H1 (cell line): ENCODE results near the gene TMEM108. TPM values are rescaled to one million over a fixed set of nuclear protein-coding genes. Genes with fewer than 3 reads are reported as not detected.

Experiments
- CTCF ChIA-PET: fragments of 300-600 bp; sonication (Branson Sonifier 250); formaldehyde crosslinking; loops from one replicate; lab custom pipeline; 2021; ENCODE audit not compliant: partially characterized antibody; lab: Charles Lee
- POLR2A ChIA-PET: fragments of 300-600 bp; sonication (Branson Sonifier 250); formaldehyde crosslinking; loops from one replicate; lab custom pipeline; 2021; ENCODE audit warnings: inconsistent platforms; ENCODE audit not compliant: partially characterized antibody; lab: Charles Lee
- DNase-seq, 2 experiments: peaks; one replicate each; pipeline versions ENCODE4 v3.0.0 to v3.0.0-alpha.2; 2010 to 2022; ENCODE audit warnings: low spot score in 2 of 2, low read depth in 1 of 2, mixed read lengths in 1 of 2
- FAIRE-seq: peaks from 2 replicates; lab custom pipeline; 2011; peaks lifted over from hg19 to GRCh38; lab: Jason Lieb, UNC
- H2AFZ ChIP-seq: 2 replicates; pipeline ENCODE4 v1.8.1; 2012; ENCODE audit warnings: low read length, inconsistent platforms
- H2AK5ac ChIP-seq: 2 replicates; pipeline ENCODE4 v1.6.1; 2013; ENCODE audit warnings: low read depth, low read length
- H2BK120ac ChIP-seq: replicated peaks from 2 replicates; pipeline ENCODE3; 2013; ENCODE audit warnings: low read depth, low read length, inconsistent platforms
- H2BK12ac ChIP-seq: 2 replicates; pipeline ENCODE4 v1.6.1; 2013; ENCODE audit warnings: low read depth, low read length
- H2BK15ac ChIP-seq: 2 replicates; pipeline ENCODE4 v1.6.1; 2013; ENCODE audit warnings: low read length
- H2BK20ac ChIP-seq: 2 replicates; pipeline ENCODE4 v1.6.1; 2013; ENCODE audit warnings: low read length
- H2BK5ac ChIP-seq: 2 replicates; pipeline ENCODE4 v1.6.1; 2013; ENCODE audit warnings: low read depth, low read length
- H3K14ac ChIP-seq: 2 replicates; pipeline ENCODE4 v1.6.1; 2013; ENCODE audit warnings: inconsistent platforms; ENCODE audit not compliant: insufficient read length
- H3K18ac ChIP-seq: 2 replicates; pipeline ENCODE4 v1.6.1; 2013; ENCODE audit warnings: low read length; ENCODE audit errors: extremely low read depth
- H3K23ac ChIP-seq: 2 replicates; pipeline ENCODE4 v1.6.1; 2013; ENCODE audit warnings: inconsistent platforms; ENCODE audit not compliant: insufficient read length
- H3K23me2 ChIP-seq: 2 replicates; pipeline ENCODE4 v1.6.1; 2013; ENCODE audit warnings: low read depth, low read length
- H3K27ac ChIP-seq: 2 replicates; pipeline ENCODE4 v1.6.1; 2011; ENCODE audit warnings: low read depth, low read length, inconsistent platforms
- H3K27me3 ChIP-seq, 4 experiments: replicated peaks in 1 of 4; 1 replicate in 1 of 4; 2 replicates in 3 of 4; pipeline versions ENCODE4 v1.6.1 to v1.8.1; 2011 to 2013; ENCODE audit warnings: low read length in 3 of 4, mild to moderate bottlenecking in 3 of 4, inconsistent platforms in 2 of 4, mixed read lengths in 2 of 4, moderate library complexity in 1 of 4; ENCODE audit not compliant: control insufficient read depth in 3 of 4, insufficient read depth in 3 of 4; ENCODE audit errors: extremely low read depth in 1 of 4
- H3K36me3 ChIP-seq, 4 experiments: 2 replicates each; pipeline versions ENCODE4 v1.6.1 to v1.8.1; 2011 to 2013; ENCODE audit warnings: mild to moderate bottlenecking in 4 of 4, low read length in 3 of 4, moderate library complexity in 2 of 4, control low read depth in 1 of 4, inconsistent platforms in 1 of 4; ENCODE audit not compliant: insufficient read depth in 4 of 4, control insufficient read depth in 2 of 4
- H3K4ac ChIP-seq: replicated peaks from 2 replicates; pipeline ENCODE3; 2013; ENCODE audit warnings: low read length, low read depth, mixed read lengths, inconsistent platforms; ENCODE audit not compliant: insufficient read length
- H3K4me1 ChIP-seq, 4 experiments: replicated peaks in 1 of 4; 1 replicate in 1 of 4; 2 replicates in 3 of 4; pipeline versions ENCODE4 v1.6.1 to v1.8.1; 2011 to 2013; ENCODE audit warnings: low read length in 3 of 4, inconsistent platforms in 2 of 4, mixed read lengths in 1 of 4; ENCODE audit not compliant: insufficient read depth in 4 of 4, control insufficient read depth in 3 of 4
- H3K4me2 ChIP-seq, 2 experiments: 2 replicates each; pipeline versions ENCODE4 v1.6.1 to v1.8.1; 2011 to 2013; ENCODE audit warnings: low read depth in 2 of 2, low read length in 2 of 2, control low read depth in 1 of 2, inconsistent platforms in 1 of 2, mild to moderate bottlenecking in 1 of 2; ENCODE audit not compliant: insufficient read depth in 1 of 2
- H3K4me3 ChIP-seq, 4 experiments: fragments of 200-600, 300-600 bp in 1 of 4; sonication (generic), shearing (Covaris generic), sonication (Bioruptor Twin) in 1 of 4; 2 replicates each; pipeline versions ENCODE4 v1.5.1 to v1.8.1; 2011 to 2016; ENCODE audit warnings: low read length in 4 of 4, low read depth in 3 of 4, control low read depth in 2 of 4, inconsistent platforms in 2 of 4, mild to moderate bottlenecking in 2 of 4, mixed read lengths in 1 of 4, moderate library complexity in 1 of 4; ENCODE audit not compliant: insufficient read depth in 2 of 4; ENCODE audit errors: extremely low read depth in 1 of 4
- H3K56ac ChIP-seq: replicated peaks from 2 replicates; pipeline ENCODE3; 2013; ENCODE audit warnings: low read depth, mild to moderate bottlenecking, mixed read lengths, low read length, inconsistent platforms; ENCODE audit not compliant: insufficient read length
- H3K79me1 ChIP-seq: 2 replicates; pipeline ENCODE4 v1.6.1; 2013; ENCODE audit warnings: low read depth, low read length, control low read depth
- H3K79me2 ChIP-seq, 2 experiments: 2 replicates each; pipeline versions ENCODE4 v1.6.1 to v1.8.1; 2012 to 2013; ENCODE audit warnings: low read length in 2 of 2, mild to moderate bottlenecking in 2 of 2, inconsistent platforms in 1 of 2; ENCODE audit not compliant: insufficient read depth in 2 of 2, control insufficient read depth in 1 of 2
- H3K9ac ChIP-seq, 4 experiments: replicated peaks in 1 of 4; 1 replicate in 1 of 4; 2 replicates in 3 of 4; pipeline versions ENCODE4 v1.6.1 to v1.8.1; 2011 to 2013; ENCODE audit warnings: low read depth in 3 of 4, low read length in 3 of 4, control low read depth in 2 of 4, mild to moderate bottlenecking in 2 of 4, moderate library complexity in 2 of 4, inconsistent platforms in 1 of 4; ENCODE audit errors: extremely low read depth in 1 of 4
- H3K9me3 ChIP-seq, 2 experiments: 2 replicates each; pipeline versions ENCODE4 v1.6.1 to v1.8.1; 2012 to 2013; ENCODE audit warnings: mild to moderate bottlenecking in 2 of 2, moderate library complexity in 2 of 2, control low read depth in 1 of 2, inconsistent platforms in 1 of 2, low read depth in 1 of 2, low read length in 1 of 2, mixed read lengths in 1 of 2; ENCODE audit not compliant: insufficient read depth in 2 of 2
- H4K20me1 ChIP-seq, 2 experiments: replicated peaks in 1 of 2; 2 replicates each; pipeline versions ENCODE3 to v1.8.1; 2011 to 2013; ENCODE audit warnings: inconsistent platforms in 2 of 2, low read length in 2 of 2, mild to moderate bottlenecking in 1 of 2; ENCODE audit not compliant: insufficient read depth in 2 of 2, control insufficient read depth in 1 of 2
- H4K5ac ChIP-seq: 2 replicates; pipeline ENCODE4 v1.6.1; 2013; ENCODE audit warnings: low read length, low read depth, mixed read lengths, inconsistent platforms; ENCODE audit not compliant: insufficient read length
- H4K8ac ChIP-seq: 2 replicates; pipeline ENCODE4 v1.8.0; 2013; ENCODE audit warnings: mild to moderate bottlenecking, moderate library complexity, low read length, inconsistent platforms; ENCODE audit not compliant: insufficient read depth; ENCODE audit errors: extremely low read depth
- H4K91ac ChIP-seq: replicated peaks from 2 replicates; pipeline ENCODE3; 2013; ENCODE audit warnings: low read length, mixed read lengths, inconsistent platforms; ENCODE audit not compliant: insufficient read length
- BACH1 ChIP-seq: IDR thresholded peaks from 2 replicates; pipeline ENCODE4 v1.6.1; 2012; ENCODE audit warnings: low read length, improper control_type of control experiment
- CEBPB ChIP-seq: IDR thresholded peaks from 2 replicates; pipeline ENCODE4 v1.6.1; 2012; ENCODE audit warnings: low read depth, low read length
- EGR1 ChIP-seq: IDR thresholded peaks from 2 replicates; pipeline ENCODE4 v1.6.1; 2011; ENCODE audit warnings: low read depth, low read length, borderline replicate concordance
- KDM1A ChIP-seq: fragments of 200-600, 300-600 bp; sonication (generic); IDR thresholded peaks from 2 replicates; pipeline ENCODE4 v1.7.1; 2016; ENCODE audit warnings: mild to moderate bottlenecking, low read length, borderline replicate concordance
- POLR2A ChIP-seq, 2 experiments: IDR thresholded peaks; 1 replicate in 1 of 2; 2 replicates in 1 of 2; pipeline ENCODE4 v1.6.1; 2011; ENCODE audit warnings: low read depth in 2 of 2, low read length in 2 of 2, mild to moderate bottlenecking in 2 of 2; ENCODE audit errors: control extremely low read depth in 1 of 2
- POLR2AphosphoS5 ChIP-seq: IDR thresholded peaks from 2 replicates; pipeline ENCODE4 v1.6.1; 2011; ENCODE audit warnings: low read depth, low read length
- ZNF274 ChIP-seq: IDR thresholded peaks from 2 replicates; pipeline ENCODE4 v1.7.0; 2012; ENCODE audit warnings: low read length, borderline replicate concordance; ENCODE audit errors: extremely low read depth
- WGBS, 2 experiments: shearing (Covaris generic) in 1 of 2; methylation state at CpG; one replicate each; pipeline versions ENCODE4 v1.1.6 to v1.1.7; 2013 to 2015; ENCODE audit warnings: low lambda C conversion rate in 2 of 2, mixed read lengths in 2 of 2, inconsistent platforms in 1 of 2, low coverage in 1 of 2, missing lambda C conversion rate in 1 of 2; ENCODE audit not compliant: insufficient replicate concordance in 2 of 2, insufficient coverage in 1 of 2, insufficient read length in 1 of 2; ENCODE audit errors: extremely low coverage in 1 of 2, missing lambda C conversion rate in 1 of 2; 5-methylcytosine and 5-hydroxymethylcytosine counted together
- polyA plus RNA-seq, 7 experiments: library from polyadenylated mRNA; depleted of rRNA in 3 of 7; stranded (reverse) in 5 of 7; unstranded in 2 of 7; fragments of >200 nt in 5 of 7; fragments of 200-250 nt in 2 of 7; gene quantifications; 1 replicate in 5 of 7; 2 replicates in 1 of 7; 4 replicates in 1 of 7; pipeline versions ENCODE4 v1.2.1 to v1.2.3, GENCODE V29; 2011 to 2013; ENCODE audit warnings: missing spikeins in 2 of 7, mixed read lengths in 2 of 7
- total RNA-seq: library from RNA; stranded (reverse); fragmentation: NEBNext Ultra II Directional; extraction: Animal tissue kit (Norgen Biotek cat#: 25700); gene quantifications from 2 replicates; pipeline ENCODE4 v1.2.1, GENCODE V29; 2021

TMEM108 gene
- total and polyA plus RNA-seq, 2 of the 8 experiments (the other 6 are each of a cell fraction or from before 2014, with no cell fraction given) = 14.3 to 16.2 TPM

- 95% methylated on average over 3 of the region's 3 CpGs; no CpG with 5 or more reads in 1 of the 2 experiments for WGBS, 2 experiments
- Histone ChIP-seq H3K23ac (no peak overlapping the region), H2BK15ac (no peak overlapping the region), H2AK5ac (no peak overlapping the region), H2AFZ (no peak overlapping the region), H3K27ac (no peak overlapping the region), H3K14ac (no peak overlapping the region), H3K4me3 (no peak overlapping the region), H2BK20ac (no peak overlapping the region), H3K27me3 (no peaks in the 10 kb centered on the region), H2BK5ac (no peak overlapping the region), H3K79me1 (no peaks in the 10 kb centered on the region; the same call in 1 of the 2 replicates), H4K91ac (no peak overlapping the region), H3K9me3 (no peaks in the 10 kb centered on the region), H3K23me2 (no peaks in the 10 kb centered on the region), H3K9ac (no peak overlapping the region), H2BK120ac (no peak overlapping the region), H3K36me3 (no peaks in the 10 kb centered on the region), H2BK12ac (no peak overlapping the region), H4K8ac (no peak overlapping the region), H3K18ac (no peak overlapping the region), H3K4ac (no peak overlapping the region), H4K5ac (no peak overlapping the region), H4K20me1 (peaks cover 0 to 2% of the 10 kb centered on the region in 2 experiments), H3K4me1 (peaks cover 2 to 4% (median 3%) of the 10 kb centered on the region in 4 experiments; a peak in 5 of 7 replicates), H3K56ac (no peak overlapping the region), H3K4me2 (no peak overlapping the region), H3K79me2 (0 out of 4 replicates have a peak, but pooled peaks cover 0 to 3% of the 10 kb centered on the region in 2 experiments)
- TF ChIP-seq ZNF274 (no peak), POLR2AphosphoS5 (no peak), BACH1 (0 out of 2 replicates have a peak, but pooled peaks have one; percentile 24), EGR1 (no peak), POLR2A (IDR thresholded peaks at IDR 0.05; ENCODE audit: control extremely low read depth in 1 of 2, low read depth in 2 of 2, low read length in 2 of 2) (no peak), CEBPB (no peak), KDM1A (no peak)
- DNase-seq (no peak), FAIRE-seq (no peak)
- CTCF ChIA-PET = no interaction called here
- POLR2A ChIA-PET = no interaction called here
Measured at GRCh38 chr3:133113526-133113925, 75.3 kb downstream of the TMEM108 start.
